SU-DHL-6 (cell line): ENCODE data around the gene ZRANB2.

Experiments
- CTCF ChIP-seq: fragments of 200-600 bp; sonication (generic); IDR thresholded peaks from one replicate; pipeline ENCODE4 v1.5.1; 2017; ENCODE audit warnings: antibody characterized with exemption, mild to moderate bottlenecking, low read length, moderate library complexity; ENCODE audit not compliant: insufficient read depth, poor library complexity, severe bottlenecking
- EZH2phosphoT487 ChIP-seq: fragments of 200-600 bp; sonication (generic), shearing (Covaris generic); conservative IDR thresholded peaks from 2 replicates; pipeline ENCODE4 v1.6.1; 2018; ENCODE audit warnings: mild to moderate bottlenecking, antibody characterized with exemption, low read length, moderate library complexity, mixed read lengths

- TF ChIP-seq CTCF = no peak
- no peak for TF ChIP-seq EZH2phosphoT487
Measured at GRCh38 chr1:71080230-71080738, 551 bp downstream of the ZRANB2 start.
